ENCODE results near the gene GBGT1. TPM values are rescaled to one million over a fixed set of nuclear protein-coding genes. Genes with fewer than 3 reads are reported as not detected.

Gene GBGT1
- total and polyA plus RNA-seq, 9 of the 15 experiments (the other 6 are each of a cell fraction or from before 2014, with no cell fraction given), result 0.55 to 25.8 (median 13.7) TPM

- POLR2A ChIA-PET, result interaction anchor here (0.6 to 1.3 kb wide), 2 partner anchors 12 to 115 kb away, joined by 3 to 4 read pairs; no protein-coding TSS in a partner anchor
- intact Hi-C loops (cut with micrococcal nuclease), result no loop called here
- TF ChIP-seq POLR2G (IDR thresholded peaks at IDR 0.05; ENCODE audit: low read depth, low read length) (0 out of 2 replicates have a peak, but pooled peaks have one; percentile 19), USF2 (CRISPR knock-in tag; IDR thresholded peaks at IDR 0.05) (no peak), KLF13 (tag; IDR thresholded peaks at IDR 0.05; ENCODE audit: borderline replicate concordance, low read depth) (no peak), CTCFL (IDR thresholded peaks at IDR 0.05; ENCODE audit: borderline replicate concordance, insufficient read depth, low read depth, low read length, poor library complexity, severe bottlenecking) (no peak), MIER1 (IDR thresholded peaks at IDR 0.05; ENCODE audit: low read depth) (no peak), HMBOX1 (IDR thresholded peaks at IDR 0.05) (no peak), NCOA6 (IDR thresholded peaks at IDR 0.05) (no peak)
- peaks cover 36% of the 10 kb centered on the region; the same call in 2 of the 3 replicates for H3K36me3 ChIP-seq (ENCODE audit: control insufficient read depth, insufficient read depth, low read length)
- CTCF ChIA-PET (ENCODE audit: low intra/inter-chr PET ratio), result no interaction called here
- no peaks in the 10 kb centered on the region for H3K9me1 ChIP-seq (ENCODE audit: control insufficient read depth, insufficient read depth, low read length)
- in situ Hi-C loops (cut with MboI), result no loop called here
- no peaks in the 10 kb centered on the region for H3K9me3 ChIP-seq (replicated peaks; ENCODE audit: control insufficient read depth, insufficient read depth, low read depth, low read length)
- no peak overlapping the region for H2AFZ ChIP-seq (ENCODE audit: low read depth, low read length)
- no peak for ATAC-seq
- 0 out of 3 replicates have a peak, but pooled peaks cover under 1% of the 10 kb centered on the region for H3K79me2 ChIP-seq (ENCODE audit: control insufficient read depth, insufficient read depth, low read length)
- H3K9ac ChIP-seq (ENCODE audit: insufficient read depth in 1 of 2, low read depth in 2 of 2, low read length in 2 of 2), result 0 out of 4 replicates have a peak overlapping the region, but pooled peaks of 1 of the 2 experiments have one; percentile 15
- no peak for DNase-seq (ENCODE audit: extremely low read depth in 1 of 4, low spot score in 3 of 4)
- no peak overlapping the region for H3K4me2 ChIP-seq (ENCODE audit: insufficient read depth, low read length)
- peaks cover 4% of the 10 kb centered on the region; the same call in 1 of the 2 replicates for H4K20me1 ChIP-seq (replicated peaks; ENCODE audit: control insufficient read depth, insufficient read depth, low read length)
- no peaks in the 10 kb centered on the region for H3K27me3 ChIP-seq (ENCODE audit: control insufficient read depth in 2 of 2, insufficient read depth in 2 of 2, low read length in 2 of 2)
- H3K4me3 ChIP-seq, result no peak overlapping the region
- no peak for FAIRE-seq
- peaks cover 5 to 39% of the 10 kb centered on the region in 2 experiments; a peak in 4 of 5 replicates for H3K4me1 ChIP-seq (replicated peaks in 1 of 2; ENCODE audit: control insufficient read depth in 2 of 2, insufficient read depth in 2 of 2, low read length in 2 of 2)
- WGBS (ENCODE audit: insufficient coverage, low coverage, missing lambda C conversion rate), result 77% methylated on average over 8 of the region's 9 CpGs
- BruUV-seq (replicated peaks), result no TSS peak
- no peak overlapping the region for H3K27ac ChIP-seq (ENCODE audit: extremely low read depth, low read depth, low read length)
These were observed 8.6 kb downstream of the GBGT1 start for GRCh38 chr9:133155156-133155555.

All from K562 (cell line).